A549 treated with Hydrocortisone at 1 μM for 4 hours (cell line): Measurements from ENCODE around the gene GSTT2. TPM values are rescaled to one million over a fixed set of nuclear protein-coding genes. Genes with fewer than 3 reads are reported as not detected.

Source experiments
- total RNA-seq: library from RNA; stranded (reverse); fragments of 200-300 nt; extraction: Qiagen RNA extraction; gene quantifications from 5 replicates; pipeline ENCODE4 v1.2.3, GENCODE V29; 2022

The GSTT2 gene
- total RNA-seq, result 0.13 to 0.15 TPM in 2 of 5 replicates, not detected in the others

DNA sequence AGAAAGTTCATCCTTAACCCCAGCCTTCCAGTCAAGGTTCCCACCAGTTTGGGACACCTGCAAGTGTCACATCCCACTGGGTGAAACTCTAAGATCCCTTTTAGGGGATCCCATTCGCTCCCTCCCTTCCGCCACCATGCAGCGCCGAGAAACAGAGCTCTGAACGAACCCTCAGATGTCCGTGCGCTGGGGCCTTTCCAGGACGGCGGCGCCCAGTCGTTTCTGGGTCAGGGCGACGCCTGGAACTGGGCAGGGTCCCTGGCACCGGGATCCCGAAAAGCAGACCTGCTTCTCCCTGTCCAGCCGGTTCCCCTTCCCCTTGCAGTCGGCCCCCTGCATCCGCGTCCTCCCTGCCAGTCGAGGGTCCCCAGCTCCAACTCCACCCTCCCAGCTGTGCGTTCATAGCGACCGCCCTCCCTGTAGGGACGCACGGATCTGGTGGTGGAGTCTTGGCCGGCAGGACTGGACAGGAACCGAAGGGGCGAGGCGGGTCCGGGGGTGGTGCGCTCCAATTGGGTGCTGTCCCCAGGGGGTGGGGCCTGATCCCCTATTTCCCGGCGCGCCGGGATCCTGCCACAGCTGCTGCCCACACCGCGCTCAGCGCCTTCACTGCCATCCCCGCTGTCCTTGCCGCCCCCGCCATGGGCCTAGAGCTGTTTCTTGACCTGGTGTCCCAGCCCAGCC, at the start of gene GSTT2:
GSTT2 (plus strand) TSS at position 578 of the 684 bp plus-strand sequence.

GRCh38 chr22:23961084-23961771, 18.7 kb upstream of the GSTT2 start, which contains the start of gene GSTT2B:
GSTT2B (minus strand) TSS chr22:23961195; CDS start chr22:23961131, 64 bp downstream.

GRCh38 chr22:23966568-23966967, 13.4 kb upstream of the GSTT2 start, which contains the start of gene DDTL:
DDTL (plus strand) TSS chr22:23966888; CDS start chr22:23966915, 27 bp downstream.

GRCh38 chr22:23974345-23974744, 5.6 kb upstream of the GSTT2 start, which contains the start of gene DDT:
DDT (minus strand) TSS chr22:23974441; CDS start chr22:23974414, 27 bp downstream.

DNA sequence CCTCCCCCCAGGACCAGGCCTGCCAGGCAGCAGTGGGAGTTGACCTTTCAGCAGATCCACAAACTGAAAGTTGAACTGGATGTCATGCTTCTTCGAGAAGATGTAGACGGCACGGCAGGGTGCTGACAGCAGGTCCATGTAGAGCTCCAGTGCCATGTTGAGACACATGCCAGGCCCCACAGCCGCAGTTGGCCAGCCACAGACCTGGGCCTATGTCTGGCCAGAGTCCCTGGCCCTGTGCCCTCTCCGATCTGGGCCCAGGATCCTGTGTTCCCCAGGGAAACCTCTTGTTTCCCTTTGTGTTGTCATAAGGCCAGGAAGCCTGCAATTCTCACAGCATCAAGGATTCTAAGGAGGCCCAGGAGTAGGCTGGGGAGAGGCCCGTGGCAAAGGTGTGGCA, 25.3 kb downstream of the GSTT2 start, which contains the start of gene GSTT4:
GSTT4 (minus strand) TSS at position 253 of the 400 bp plus-strand sequence; CDS start at position 156, 97 bp downstream.

Other genes with a start within 250 kb of the GSTT2 start
- 0.75 to 1.6 TPM (median 1.0 TPM) in 5 replicates for gene ZNF70, start 229.0 kb upstream of the GSTT2 start, total RNA-seq
- gene VPREB3, start 225.7 kb upstream of the GSTT2 start, total RNA-seq, result 0.45 to 1.2 TPM (median 1.1 TPM) in 5 replicates
- not detected in 5 replicates for gene C22orf15, start 217.1 kb upstream of the GSTT2 start, total RNA-seq
- 67.1 to 200 TPM (median 191 TPM) in 5 replicates for gene CHCHD10, start 212.2 kb upstream of the GSTT2 start, total RNA-seq
- 0.23 to 0.46 TPM (median 0.37 TPM) in 5 replicates for gene MMP11, start 207.3 kb upstream of the GSTT2 start, total RNA-seq
- gene SMARCB1, start 193.2 kb upstream of the GSTT2 start, total RNA-seq, result 48.9 to 57.6 TPM (median 51.3 TPM) in 5 replicates
- 0.16 to 0.71 TPM (median 0.55 TPM) in 5 replicates for gene DERL3, start 141.1 kb upstream of the GSTT2 start, total RNA-seq
- 8.4 to 10.4 TPM (median 9.8 TPM) in 5 replicates for gene SLC2A11, start 122.3 kb upstream of the GSTT2 start, total RNA-seq
- gene MIF, start 85.8 kb upstream of the GSTT2 start, total RNA-seq, result 412 to 972 TPM (median 905 TPM) in 5 replicates
- 0.22 to 0.36 TPM (median 0.33 TPM) in 5 replicates for gene GSTT2B, start 18.9 kb upstream of the GSTT2 start, total RNA-seq
- gene DDTL, start 13.2 kb upstream of the GSTT2 start, total RNA-seq, result 1.6 to 1.9 TPM (median 1.7 TPM) in 5 replicates
- 99.3 to 172 TPM (median 158 TPM) in 5 replicates for gene DDT, start 5.7 kb upstream of the GSTT2 start, total RNA-seq
- gene GSTT4, start 25.3 kb downstream of the GSTT2 start, total RNA-seq, result not detected in 5 replicates
- gene CABIN1, start 31.2 kb downstream of the GSTT2 start, total RNA-seq, result 29.0 to 37.3 TPM (median 32.8 TPM) in 5 replicates
- gene SUSD2, start 201.4 kb downstream of the GSTT2 start, total RNA-seq, result 63.9 to 79.0 TPM (median 75.3 TPM) in 5 replicates